Common myeloid progenitor, CD34-positive (primary cell): ENCODE results near the gene ADH1B.
"Not testable (repeated sequence)": the region's sequence is repeated elsewhere in the genome, so short reads cannot be mapped to it uniquely, and the experiment has no call there.

Source experiments
- CTCF ChIA-PET: fragments of 350-600 bp; sonication (Branson Sonifier 250); formaldehyde crosslinking; loops from one replicate; lab custom pipeline; 2021; ENCODE audit warnings: antibody characterized with exemption; lab: Charles Lee
- POLR2A ChIA-PET: fragments of 350-600 bp; sonication (Branson Sonifier 250); formaldehyde crosslinking; loops from one replicate; lab custom pipeline; 2021; ENCODE audit warnings: antibody characterized with exemption; lab: Charles Lee
- DNase-seq, 3 donors: peaks; one replicate each; pipeline versions ENCODE4 v3.0.0 to v3.0.0-alpha.2; 2013
- H3K27ac ChIP-seq, 2 experiments: 1 replicate in 1 of 2; 2 replicates in 1 of 2; pipeline ENCODE4 v1.7.0; 2013; ENCODE audit warnings: inconsistent platforms in 2 of 2, low read length in 2 of 2, mild to moderate bottlenecking in 2 of 2, low read depth in 1 of 2, moderate library complexity in 1 of 2; ENCODE audit not compliant: severe bottlenecking in 2 of 2, insufficient read depth in 1 of 2, poor library complexity in 1 of 2
- H3K27me3 ChIP-seq, 5 experiments: replicated peaks in 2 of 5; 1 replicate in 3 of 5; 2 replicates in 2 of 5; pipeline versions ENCODE4 v1.6.1 to v1.7.0; 2013; ENCODE audit warnings: low read length in 4 of 5, mild to moderate bottlenecking in 2 of 5, moderate library complexity in 2 of 5, inconsistent platforms in 1 of 5; ENCODE audit not compliant: insufficient read depth in 5 of 5, control insufficient read depth in 4 of 5
- H3K36me3 ChIP-seq, 4 experiments: 1 replicate in 2 of 4; 2 replicates in 2 of 4; pipeline versions ENCODE4 v1.6.1 to v1.7.0; 2013; ENCODE audit warnings: low read length in 3 of 4, control low read depth in 1 of 4, mild to moderate bottlenecking in 1 of 4; ENCODE audit not compliant: control insufficient read depth in 4 of 4, insufficient read depth in 4 of 4
- H3K4me1 ChIP-seq, 4 experiments: 1 replicate in 3 of 4; 2 replicates in 1 of 4; pipeline versions ENCODE4 v1.6.1 to v1.7.1; 2013; ENCODE audit warnings: low read length in 3 of 4, mild to moderate bottlenecking in 3 of 4, control low read depth in 1 of 4, inconsistent platforms in 1 of 4, moderate library complexity in 1 of 4; ENCODE audit not compliant: control insufficient read depth in 4 of 4, insufficient read depth in 4 of 4; ENCODE audit errors: control extremely low read depth in 1 of 4
- H3K4me3 ChIP-seq, 7 experiments: 1 replicate in 4 of 7; 2 replicates in 3 of 7; pipeline versions ENCODE4 v1.5.1 to v1.7.0; 2013; ENCODE audit warnings: mild to moderate bottlenecking in 7 of 7, low read length in 6 of 7, moderate library complexity in 6 of 7, inconsistent platforms in 2 of 7, low read depth in 2 of 7, control low read depth in 1 of 7; ENCODE audit not compliant: insufficient read depth in 4 of 7, control insufficient read depth in 1 of 7; ENCODE audit errors: extremely low read depth in 1 of 7
- H3K9me3 ChIP-seq, 5 experiments: 1 replicate in 4 of 5; 2 replicates in 1 of 5; pipeline versions ENCODE4 v1.6.1 to v1.7.1; 2013; ENCODE audit warnings: low read length in 4 of 5, mild to moderate bottlenecking in 2 of 5, inconsistent platforms in 1 of 5, low read depth in 1 of 5, moderate library complexity in 1 of 5; ENCODE audit not compliant: control insufficient read depth in 4 of 5, insufficient read depth in 2 of 5; ENCODE audit errors: control extremely low read depth in 1 of 5
- WGBS: methylation state at CpG from one replicate; pipeline ENCODE4 v1.1.5; 2013; ENCODE audit not compliant: insufficient coverage; 5-methylcytosine and 5-hydroxymethylcytosine counted together

Gene ADH1B

GRCh38 chr4:99357948-99358347, 36.7 kb upstream of the ADH1B start:
- no CpG with 5 or more reads among the region's 2 CpGs for WGBS
- Histone ChIP-seq H3K4me3 (no peak overlapping the region), H3K4me1 (peaks cover 0 to 5% (median under 1%) of the 10 kb centered on the region in 4 experiments), H3K27me3 (no peaks in the 10 kb centered on the region), H3K27ac (no peak overlapping the region), H3K36me3 (no peaks in the 10 kb centered on the region), H3K9me3 (no peaks in the 10 kb centered on the region)
- no peak for DNase-seq
- POLR2A ChIA-PET, result no interaction called here
- CTCF ChIA-PET, result interaction anchor here (1.4 kb wide), 1 partner anchor 26 kb away, joined by 3 read pairs; no protein-coding TSS in a partner anchor

- H3K9me3 ChIP-seq, result no peaks in the 10 kb centered on the region
- H3K36me3 ChIP-seq, result no peaks in the 10 kb centered on the region
- no peak for DNase-seq
- H3K27ac ChIP-seq, result no peak overlapping the region
- no peak overlapping the region for H3K4me3 ChIP-seq
- WGBS, result no CpG with 5 or more reads among the region's 1 CpG
- no peaks in the 10 kb centered on the region for H3K27me3 ChIP-seq
- POLR2A ChIA-PET, result no interaction called here
- peaks cover 0 to 9% (median 2%) of the 10 kb centered on the region in 4 experiments for H3K4me1 ChIP-seq
- CTCF ChIA-PET, result no interaction called here
Observed at GRCh38 chr4:99356992-99357391, 35.8 kb upstream of the ADH1B start.

GRCh38 chr4:99356149-99356548, 34.9 kb upstream of the ADH1B start:
- POLR2A ChIA-PET, H3K4me1 ChIP-seq, H3K36me3 ChIP-seq, H3K27ac ChIP-seq, H3K27me3 ChIP-seq, H3K4me3 ChIP-seq, H3K9me3 ChIP-seq: not testable (repeated sequence)
- CTCF ChIA-PET, result interaction anchor here (0.7 to 1.1 kb wide), 3 partner anchors 14 to 593 kb away, joined by 3 read pairs; no protein-coding TSS in a partner anchor
- 83% methylated on average over 4 of the region's 10 CpGs for WGBS
- peak in 2 of 3 donors; percentile 43 to 50 for DNase-seq

GRCh38 chr4:99352602-99353537, 31.7 kb upstream of the ADH1B start, which contains the start of gene ADH1C:
Gene ADH1C (minus strand): TSS chr4:99352746. CDS start chr4:99352675, 71 bp downstream.
- no peaks in the 10 kb centered on the region for H3K9me3 ChIP-seq
- no peaks in the 10 kb centered on the region for H3K36me3 ChIP-seq
- H3K27ac ChIP-seq, result no peak within 1 kb of the TSS
- H3K4me1 ChIP-seq, result peaks cover 0 to 9% (median 2%) of the 10 kb centered on the region in 4 experiments
- no peaks in the 10 kb centered on the region for H3K27me3 ChIP-seq
- 100% methylated on average over 4 of the region's 10 CpGs for WGBS
- ChIA-PET CTCF (interaction anchor here (0.7 kb wide), 1 partner anchor 53 kb away, joined by 3 read pairs; no protein-coding TSS in a partner anchor), POLR2A (no interaction called here)
- H3K4me3 ChIP-seq, result no peak within 1 kb of the TSS
- no peak for DNase-seq

- WGBS, result 100% methylated on average over 1 of the region's 2 CpGs
- H3K27me3 ChIP-seq, result no peaks in the 10 kb centered on the region
- ChIA-PET POLR2A (no interaction called here), CTCF (no interaction called here)
- peaks cover 0 to 9% (median 2%) of the 10 kb centered on the region in 4 experiments for H3K4me1 ChIP-seq
- H3K4me3 ChIP-seq, result no peak overlapping the region
- H3K27ac ChIP-seq, result no peak overlapping the region
- DNase-seq, result no peak
- H3K9me3 ChIP-seq, result no peaks in the 10 kb centered on the region
- H3K36me3 ChIP-seq, result no peaks in the 10 kb centered on the region
Observed at GRCh38 chr4:99351487-99351886, 30.3 kb upstream of the ADH1B start.

GRCh38 chr4:99349338-99349737, 28.1 kb upstream of the ADH1B start:
- no peak overlapping the region for H3K4me3 ChIP-seq
- no peaks in the 10 kb centered on the region for H3K36me3 ChIP-seq
- H3K27ac ChIP-seq, result no peak overlapping the region
- DNase-seq, result no peak
- peaks cover 0 to 9% (median 2%) of the 10 kb centered on the region in 4 experiments for H3K4me1 ChIP-seq
- no peaks in the 10 kb centered on the region for H3K9me3 ChIP-seq
- H3K27me3 ChIP-seq, result no peaks in the 10 kb centered on the region
- ChIA-PET CTCF (no interaction called here), POLR2A (no interaction called here)

GRCh38 chr4:99342624-99343023, 21.4 kb upstream of the ADH1B start:
- WGBS, result 83% methylated on average over 3 of the region's 7 CpGs
- H3K27me3 ChIP-seq, H3K4me1 ChIP-seq, H3K36me3 ChIP-seq, H3K4me3 ChIP-seq, POLR2A ChIA-PET, DNase-seq, H3K27ac ChIP-seq, H3K9me3 ChIP-seq: not testable (repeated sequence)
- CTCF ChIA-PET, result interaction anchor here (1.5 kb wide), 1 partner anchor 14 kb away, joined by 3 read pairs; no protein-coding TSS in a partner anchor
